HG02623 (cell line): ENCODE results near the gene RGSL1.

Experiments used
- ATAC-seq: cut with Tn5 transposase; IDR thresholded peaks from one replicate; pipeline ENCODE4 v1.9.1; 2021; ENCODE audit warnings: moderate library complexity; ENCODE audit not compliant: unreplicated experiment

The RGSL1 gene

DNA sequence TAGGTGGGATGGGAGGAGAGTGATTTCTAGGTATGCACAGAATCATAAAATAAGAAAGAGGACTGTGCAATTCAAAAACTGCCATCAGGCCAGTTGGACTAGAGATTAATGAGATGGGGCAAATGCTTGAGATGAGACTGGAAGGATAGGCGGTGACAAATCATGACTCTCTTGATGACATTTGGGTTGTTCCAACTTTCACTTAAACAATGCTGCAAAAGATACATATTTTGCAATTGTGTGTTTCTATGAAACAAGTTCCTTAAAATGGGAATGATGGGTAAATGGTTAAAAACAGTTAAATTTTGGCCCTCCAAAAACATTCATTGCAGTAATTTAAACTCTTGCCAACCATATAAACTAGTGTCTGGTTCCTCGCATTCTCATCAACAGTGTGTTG, 84.0 kb downstream of the RGSL1 start:
- no peak for ATAC-seq

DNA sequence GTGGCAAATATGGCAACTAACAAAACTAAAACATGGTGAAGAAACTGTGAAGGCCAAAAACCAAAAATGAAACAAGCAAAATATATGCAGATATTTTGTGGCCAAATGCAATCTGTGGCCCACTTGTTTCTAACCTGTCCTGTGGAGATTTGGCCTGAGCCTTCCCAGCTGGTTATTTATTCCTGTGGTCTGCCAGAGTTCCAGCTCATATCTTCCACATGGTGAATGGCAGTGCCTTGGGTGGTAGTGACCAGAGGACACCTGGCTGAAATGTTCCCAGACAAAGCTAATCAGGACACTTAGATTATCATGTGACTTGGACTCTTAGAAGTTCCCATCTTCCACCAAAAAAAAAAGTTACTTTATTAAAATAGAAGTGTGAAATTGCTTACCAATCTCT, 99.4 kb downstream of the RGSL1 start:
- ATAC-seq, result no peak

DNA sequence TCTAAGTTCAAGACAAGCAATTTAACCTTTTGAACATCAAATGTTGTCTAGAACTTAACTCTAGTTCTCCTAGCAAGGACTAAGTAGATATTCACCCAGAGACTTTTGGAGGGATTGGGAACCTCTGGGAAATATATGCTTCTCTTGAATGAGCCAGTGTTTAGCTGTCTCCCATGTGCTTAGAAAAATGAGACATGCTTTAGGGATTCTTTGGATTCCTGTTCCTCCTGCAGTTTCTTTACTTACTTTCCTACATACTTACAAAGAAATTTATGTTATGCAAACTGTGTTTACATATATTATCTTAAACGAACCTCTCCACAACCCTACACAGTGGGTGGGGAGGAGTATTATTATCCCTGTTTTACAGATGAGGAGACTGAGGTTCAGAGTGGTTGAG, 99.9 kb downstream of the RGSL1 start:
- ATAC-seq, result no peak

GRCh38 chr1:182552527-182552926, 102.6 kb downstream of the RGSL1 start:
- ATAC-seq, result no peak

DNA sequence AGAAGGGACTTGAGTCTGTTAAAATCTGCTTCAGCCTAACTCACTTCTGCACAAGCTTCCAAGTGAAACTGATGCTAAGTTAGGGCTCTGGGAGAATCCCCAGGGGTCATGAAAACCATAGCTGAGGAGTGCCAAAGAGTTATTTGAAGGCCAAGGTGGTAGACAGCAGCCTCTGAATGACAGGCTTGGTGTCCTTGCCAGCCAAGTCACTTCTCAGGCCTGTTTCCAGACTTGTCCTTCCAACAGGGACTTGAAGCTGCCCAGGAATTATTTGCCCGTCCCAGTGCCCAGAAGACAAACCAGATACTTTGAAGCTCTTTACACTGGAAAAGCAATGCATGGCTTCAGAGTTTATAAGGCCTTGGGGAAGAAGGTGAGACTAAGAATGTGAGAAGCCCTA, 105.5 kb downstream of the RGSL1 start:
- ATAC-seq, result no peak

GRCh38 chr1:182556279-182556678, 106.3 kb downstream of the RGSL1 start:
- ATAC-seq, result no peak

DNA sequence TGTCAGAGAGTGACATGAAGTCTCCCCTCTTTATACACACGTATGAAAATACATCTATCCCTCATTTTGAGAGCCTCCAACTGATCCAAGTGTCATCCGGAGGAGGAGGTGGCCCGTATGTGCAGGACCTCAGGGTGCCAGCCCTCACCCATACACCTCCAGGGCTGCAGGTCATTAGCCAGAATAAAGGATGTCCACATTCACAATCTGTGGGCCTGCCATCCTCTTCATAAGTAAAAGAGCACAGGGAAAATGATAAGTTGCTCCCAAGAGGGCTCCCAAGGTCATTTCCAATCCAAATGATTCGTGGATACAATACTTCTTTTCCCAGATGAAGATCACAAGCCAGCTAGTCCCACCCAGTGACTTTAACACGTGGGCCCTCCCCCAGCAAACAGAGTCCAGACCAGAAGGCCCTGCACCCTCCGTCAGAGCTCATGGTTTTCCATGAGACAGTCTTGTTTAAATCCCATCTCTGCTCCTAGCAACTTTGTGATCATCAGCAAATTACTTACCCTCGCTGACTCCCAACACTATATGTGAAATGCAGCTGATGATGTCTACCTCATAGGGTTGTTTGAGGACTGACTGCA, 110.5 kb downstream of the RGSL1 start:
- ATAC-seq, result no peak

DNA sequence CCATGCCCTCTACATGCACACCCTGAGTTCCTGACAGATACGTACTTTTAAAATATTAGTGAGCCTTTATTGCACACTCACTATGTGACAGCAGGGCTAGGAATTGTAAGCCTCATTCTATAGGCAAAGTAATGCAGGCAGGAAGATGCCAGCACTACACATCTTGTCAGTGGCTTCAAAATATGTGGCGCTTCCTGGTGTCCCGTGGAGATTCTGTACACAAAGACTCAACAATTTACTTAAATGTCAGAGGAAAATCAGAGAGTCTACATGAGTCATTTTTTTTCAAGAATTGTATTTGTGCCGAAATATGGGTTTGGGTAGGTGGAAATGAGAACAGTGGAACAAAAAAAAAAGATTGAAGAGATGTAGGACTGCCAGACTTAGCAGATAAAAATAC, 111.5 kb downstream of the RGSL1 start:
- no peak for ATAC-seq

GRCh38 chr1:182563095-182563494, 113.1 kb downstream of the RGSL1 start:
- ATAC-seq, result no peak

GRCh38 chr1:182564406-182565004, 114.6 kb downstream of the RGSL1 start:
- ATAC-seq, result no peak

GRCh38 chr1:182565537-182565936, 115.6 kb downstream of the RGSL1 start:
- ATAC-seq, result no peak

GRCh38 chr1:182567629-182568028, 117.7 kb downstream of the RGSL1 start:
- ATAC-seq, result no peak

GRCh38 chr1:182568647-182569284, 118.8 kb downstream of the RGSL1 start:
- ATAC-seq, result no peak

- no peak for ATAC-seq
Observed at GRCh38 chr1:182569939-182570610, 120.1 kb downstream of the RGSL1 start.

GRCh38 chr1:182570611-182570970, 120.6 kb downstream of the RGSL1 start:
- ATAC-seq, result no peak

GRCh38 chr1:182574156-182574555, 124.2 kb downstream of the RGSL1 start:
- no peak for ATAC-seq

- no peak for ATAC-seq
Observed at GRCh38 chr1:182575540-182576149, 125.7 kb downstream of the RGSL1 start.

DNA sequence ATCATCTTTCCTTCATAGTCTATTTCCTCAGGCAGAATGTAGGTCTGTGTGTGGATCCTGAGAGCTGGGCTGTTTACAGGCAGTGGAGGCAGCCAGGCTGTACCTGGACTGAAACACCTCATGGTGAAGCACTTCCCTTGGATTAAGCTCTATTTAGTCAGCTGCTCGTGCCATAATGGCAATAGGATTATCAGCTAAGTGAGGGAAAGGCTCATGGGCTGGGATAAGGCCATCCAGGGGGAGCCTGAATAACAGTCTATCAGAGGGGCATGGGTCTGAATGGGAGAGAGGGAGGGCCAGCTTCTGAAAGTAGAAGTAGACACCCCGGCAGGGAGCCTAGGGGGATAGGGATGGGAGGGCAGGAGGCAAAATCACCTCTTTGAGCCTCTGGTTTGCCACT, 130.8 kb downstream of the RGSL1 start:
- ATAC-seq, result no peak

DNA sequence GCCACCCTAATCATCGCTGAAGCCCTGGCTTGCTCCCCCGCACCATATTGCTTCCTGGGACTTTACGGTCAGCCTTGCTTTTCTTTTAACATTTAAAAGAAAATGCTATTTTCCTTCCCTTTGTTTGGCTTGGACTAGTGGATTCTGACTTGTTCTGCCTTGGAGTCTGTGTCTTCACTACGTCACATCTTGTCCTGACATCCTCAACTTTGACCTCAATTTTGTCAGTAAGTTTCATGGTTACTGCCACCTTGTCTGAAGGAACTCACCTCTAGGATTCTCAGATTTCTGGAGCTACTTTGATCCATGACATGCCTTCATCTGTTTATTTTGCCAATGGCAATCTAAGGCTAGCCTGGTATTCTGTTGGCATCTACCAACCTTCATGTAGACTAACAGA, 134.8 kb downstream of the RGSL1 start:
- no peak for ATAC-seq

DNA sequence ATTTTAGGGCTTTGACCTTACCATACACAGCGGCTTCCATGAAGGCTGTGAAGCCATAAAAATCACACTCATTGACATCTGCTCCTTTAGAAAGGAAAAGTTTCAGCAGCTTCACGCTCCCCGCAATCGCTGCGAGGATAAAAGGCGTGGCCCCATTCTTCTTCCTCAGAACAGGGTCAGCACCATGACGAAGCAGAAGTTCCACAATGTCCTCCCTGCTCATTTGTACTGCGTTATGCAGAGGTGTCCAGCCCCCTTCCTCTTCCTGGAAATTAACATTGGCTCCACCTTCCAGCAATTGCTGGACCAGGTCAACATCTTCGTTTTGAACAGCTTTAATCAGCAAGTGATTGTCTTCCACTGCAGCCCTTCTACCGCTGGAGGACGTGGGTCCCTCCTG, 136.4 kb downstream of the RGSL1 start:
- ATAC-seq, result no peak

DNA sequence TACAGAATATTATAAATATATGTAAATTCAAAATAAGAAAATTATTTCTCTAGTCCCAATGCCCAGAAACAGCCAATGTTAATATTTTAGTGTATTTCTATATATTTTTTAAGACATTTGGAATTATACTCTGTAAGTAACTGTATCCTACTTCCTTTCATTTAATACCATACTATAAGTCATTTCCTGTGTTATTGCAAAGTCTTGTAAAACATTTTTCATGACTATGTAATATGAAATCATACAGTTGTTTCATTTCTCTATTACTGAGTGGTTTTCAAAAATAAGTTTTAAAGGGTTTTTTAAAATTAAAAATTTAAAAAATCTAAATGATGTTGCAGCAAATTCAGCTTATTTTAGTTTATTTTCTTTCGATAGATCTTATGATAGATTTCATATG, 137.1 kb downstream of the RGSL1 start:
- no peak for ATAC-seq
